ENCODE results near the gene CCR5AS.

CCR5AS gene

DNA sequence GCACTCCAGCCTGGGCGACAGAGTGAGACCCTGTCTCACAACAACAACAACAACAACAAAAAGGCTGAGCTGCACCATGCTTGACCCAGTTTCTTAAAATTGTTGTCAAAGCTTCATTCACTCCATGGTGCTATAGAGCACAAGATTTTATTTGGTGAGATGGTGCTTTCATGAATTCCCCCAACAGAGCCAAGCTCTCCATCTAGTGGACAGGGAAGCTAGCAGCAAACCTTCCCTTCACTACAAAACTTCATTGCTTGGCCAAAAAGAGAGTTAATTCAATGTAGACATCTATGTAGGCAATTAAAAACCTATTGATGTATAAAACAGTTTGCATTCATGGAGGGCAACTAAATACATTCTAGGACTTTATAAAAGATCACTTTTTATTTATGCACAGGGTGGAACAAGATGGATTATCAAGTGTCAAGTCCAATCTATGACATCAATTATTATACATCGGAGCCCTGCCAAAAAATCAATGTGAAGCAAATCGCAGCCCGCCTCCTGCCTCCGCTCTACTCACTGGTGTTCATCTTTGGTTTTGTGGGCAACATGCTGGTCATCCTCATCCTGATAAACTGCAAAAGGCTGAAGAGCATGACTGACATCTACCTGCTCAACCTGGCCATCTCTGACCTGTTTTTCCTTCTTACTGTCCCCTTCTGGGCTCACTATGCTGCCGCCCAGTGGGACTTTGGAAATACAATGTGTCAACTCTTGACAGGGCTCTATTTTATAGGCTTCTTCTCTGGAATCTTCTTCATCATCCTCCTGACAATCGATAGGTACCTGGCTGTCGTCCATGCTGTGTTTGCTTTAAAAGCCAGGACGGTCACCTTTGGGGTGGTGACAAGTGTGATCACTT, 34.1 kb downstream of the CCR5AS start:
- Mint-ChIP-seq H3K4me3 (no peak overlapping the region), H3K27me3 (ENCODE audit: insufficient read depth, low read depth) (peaks cover 4% of the 10 kb centered on the region), H3K36me3 (no peaks in the 10 kb centered on the region), H3K27ac (no peak overlapping the region), H3K4me1 (no peaks in the 10 kb centered on the region), H3K9me3 (no peaks in the 10 kb centered on the region)
- no peaks in the 10 kb centered on the region for H4K20me1 ChIP-seq (ENCODE audit: low read depth)
- no peaks in the 10 kb centered on the region for H3K36me3 ChIP-seq
- no peak for TF ChIP-seq EZH2phosphoT487 (IDR thresholded peaks at IDR 0.05)
- TF ChIP-seq, protein P1, sequence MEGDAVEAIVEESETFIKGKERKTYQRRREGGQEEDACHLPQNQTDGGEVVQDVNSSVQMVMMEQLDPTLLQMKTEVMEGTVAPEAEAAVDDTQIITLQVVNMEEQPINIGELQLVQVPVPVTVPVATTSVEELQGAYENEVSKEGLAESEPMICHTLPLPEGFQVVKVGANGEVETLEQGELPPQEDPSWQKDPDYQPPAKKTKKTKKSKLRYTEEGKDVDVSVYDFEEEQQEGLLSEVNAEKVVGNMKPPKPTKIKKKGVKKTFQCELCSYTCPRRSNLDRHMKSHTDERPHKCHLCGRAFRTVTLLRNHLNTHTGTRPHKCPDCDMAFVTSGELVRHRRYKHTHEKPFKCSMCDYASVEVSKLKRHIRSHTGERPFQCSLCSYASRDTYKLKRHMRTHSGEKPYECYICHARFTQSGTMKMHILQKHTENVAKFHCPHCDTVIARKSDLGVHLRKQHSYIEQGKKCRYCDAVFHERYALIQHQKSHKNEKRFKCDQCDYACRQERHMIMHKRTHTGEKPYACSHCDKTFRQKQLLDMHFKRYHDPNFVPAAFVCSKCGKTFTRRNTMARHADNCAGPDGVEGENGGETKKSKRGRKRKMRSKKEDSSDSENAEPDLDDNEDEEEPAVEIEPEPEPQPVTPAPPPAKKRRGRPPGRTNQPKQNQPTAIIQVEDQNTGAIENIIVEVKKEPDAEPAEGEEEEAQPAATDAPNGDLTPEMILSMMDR (IDR thresholded peaks at IDR 0.05): peak; percentile 59
- no peaks in the 10 kb centered on the region for H3K4me1 ChIP-seq
- no peak overlapping the region for H2AFZ ChIP-seq (replicated peaks)
- no peak overlapping the region for H3K9ac ChIP-seq
- no peak overlapping the region for H3K27ac ChIP-seq
- peak; percentile 30 for DNase-seq (ENCODE audit: low spot score)
- no peaks in the 10 kb centered on the region for H3K9me3 ChIP-seq (ENCODE audit: low read depth)
- H3K4me3 ChIP-seq: no peak overlapping the region
- no peaks in the 10 kb centered on the region for H3F3A ChIP-seq (ENCODE audit: low read depth)
- no peak overlapping the region for H3K4me2 ChIP-seq
- H3K79me2 ChIP-seq (ENCODE audit: low read depth): no peaks in the 10 kb centered on the region
- no peaks in the 10 kb centered on the region for H3K27me3 ChIP-seq

DNA sequence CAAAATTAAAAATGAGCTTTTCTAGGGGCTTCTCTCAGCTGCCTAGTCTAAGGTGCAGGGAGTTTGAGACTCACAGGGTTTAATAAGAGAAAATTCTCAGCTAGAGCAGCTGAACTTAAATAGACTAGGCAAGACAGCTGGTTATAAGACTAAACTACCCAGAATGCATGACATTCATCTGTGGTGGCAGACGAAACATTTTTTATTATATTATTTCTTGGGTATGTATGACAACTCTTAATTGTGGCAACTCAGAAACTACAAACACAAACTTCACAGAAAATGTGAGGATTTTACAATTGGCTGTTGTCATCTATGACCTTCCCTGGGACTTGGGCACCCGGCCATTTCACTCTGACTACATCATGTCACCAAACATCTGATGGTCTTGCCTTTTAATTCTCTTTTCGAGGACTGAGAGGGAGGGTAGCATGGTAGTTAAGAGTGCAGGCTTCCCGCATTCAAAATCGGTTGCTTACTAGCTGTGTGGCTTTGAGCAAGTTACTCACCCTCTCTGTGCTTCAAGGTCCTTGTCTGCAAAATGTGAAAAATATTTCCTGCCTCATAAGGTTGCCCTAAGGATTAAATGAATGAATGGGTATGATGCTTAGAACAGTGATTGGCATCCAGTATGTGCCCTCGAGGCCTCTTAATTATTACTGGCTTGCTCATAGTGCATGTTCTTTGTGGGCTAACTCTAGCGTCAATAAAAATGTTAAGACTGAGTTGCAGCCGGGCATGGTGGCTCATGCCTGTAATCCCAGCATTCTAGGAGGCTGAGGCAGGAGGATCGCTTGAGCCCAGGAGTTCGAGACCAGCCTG, 35.1 kb downstream of the CCR5AS start:
- H3K4me1 ChIP-seq: no peaks in the 10 kb centered on the region
- no peak overlapping the region for H3K4me3 Mint-ChIP-seq
- no peaks in the 10 kb centered on the region for H3K9me3 Mint-ChIP-seq

DNA sequence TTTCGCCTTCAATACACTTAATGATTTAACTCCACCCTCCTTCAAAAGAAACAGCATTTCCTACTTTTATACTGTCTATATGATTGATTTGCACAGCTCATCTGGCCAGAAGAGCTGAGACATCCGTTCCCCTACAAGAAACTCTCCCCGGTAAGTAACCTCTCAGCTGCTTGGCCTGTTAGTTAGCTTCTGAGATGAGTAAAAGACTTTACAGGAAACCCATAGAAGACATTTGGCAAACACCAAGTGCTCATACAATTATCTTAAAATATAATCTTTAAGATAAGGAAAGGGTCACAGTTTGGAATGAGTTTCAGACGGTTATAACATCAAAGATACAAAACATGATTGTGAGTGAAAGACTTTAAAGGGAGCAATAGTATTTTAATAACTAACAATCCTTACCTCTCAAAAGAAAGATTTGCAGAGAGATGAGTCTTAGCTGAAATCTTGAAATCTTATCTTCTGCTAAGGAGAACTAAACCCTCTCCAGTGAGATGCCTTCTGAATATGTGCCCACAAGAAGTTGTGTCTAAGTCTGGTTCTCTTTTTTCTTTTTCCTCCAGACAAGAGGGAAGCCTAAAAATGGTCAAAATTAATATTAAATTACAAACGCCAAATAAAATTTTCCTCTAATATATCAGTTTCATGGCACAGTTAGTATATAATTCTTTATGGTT, 35.9 kb downstream of the CCR5AS start, which contains the start of gene CCR5:
CCR5 (plus strand) TSS at position 108 of the 680 bp plus-strand sequence. CDS start 1,957 bp downstream, outside the sequence.
- Histone ChIP-seq H4K20me1 (ENCODE audit: low read depth) (no peaks in the 10 kb centered on the region), H3K79me2 (ENCODE audit: low read depth) (no peaks in the 10 kb centered on the region), H2AFZ (replicated peaks) (no peak within 1 kb of the TSS), H3K36me3 (no peaks in the 10 kb centered on the region), H3K9ac (no peak within 1 kb of the TSS), H3K4me1 (no peaks in the 10 kb centered on the region), H3K9me3 (ENCODE audit: low read depth) (no peaks in the 10 kb centered on the region), H3K27ac (no peak within 1 kb of the TSS), H3F3A (ENCODE audit: low read depth) (no peaks in the 10 kb centered on the region), H3K27me3 (no peaks in the 10 kb centered on the region), H3K4me3 (no peak within 1 kb of the TSS), H3K4me2 (no peak within 1 kb of the TSS)
- TF ChIP-seq EZH2phosphoT487 (IDR thresholded peaks at IDR 0.05): no peak
- no peak for TF ChIP-seq EZH2 (IDR thresholded peaks at IDR 0.05)
- TF ChIP-seq, protein P1 (IDR thresholded peaks at IDR 0.05): no peak
- H3K9me3 Mint-ChIP-seq: no peaks in the 10 kb centered on the region
- peaks cover 3% of the 10 kb centered on the region for H3K27me3 Mint-ChIP-seq (ENCODE audit: insufficient read depth, low read depth)
- no peak for DNase-seq (ENCODE audit: low spot score)
- no peaks in the 10 kb centered on the region for H3K4me1 Mint-ChIP-seq
- H3K27ac Mint-ChIP-seq: no peak within 1 kb of the TSS
- no peak within 1 kb of the TSS for H3K4me3 Mint-ChIP-seq
- H3K36me3 Mint-ChIP-seq: no peaks in the 10 kb centered on the region

More for the DNA sequence above, 35.1 kb downstream of the CCR5AS start:
- Histone ChIP-seq H3F3A (ENCODE audit: low read depth) (no peaks in the 10 kb centered on the region), H3K36me3 (no peaks in the 10 kb centered on the region), H3K79me2 (ENCODE audit: low read depth) (no peaks in the 10 kb centered on the region), H3K4me3 (no peak overlapping the region), H3K27ac (no peak overlapping the region), H3K4me2 (no peak overlapping the region), H3K27me3 (no peaks in the 10 kb centered on the region), H3K9me3 (ENCODE audit: low read depth) (no peaks in the 10 kb centered on the region), H3K9ac (no peak overlapping the region), H2AFZ (replicated peaks) (no peak overlapping the region), H4K20me1 (ENCODE audit: low read depth) (no peaks in the 10 kb centered on the region)
- DNase-seq (ENCODE audit: low spot score): no peak
- H3K27ac Mint-ChIP-seq: no peak overlapping the region
- TF ChIP-seq EZH2phosphoT487 (IDR thresholded peaks at IDR 0.05) (no peak), EZH2 (IDR thresholded peaks at IDR 0.05) (no peak)
- TF ChIP-seq, protein P1 (IDR thresholded peaks at IDR 0.05): no peak
- H3K27me3 Mint-ChIP-seq (ENCODE audit: insufficient read depth, low read depth): peaks cover under 1% of the 10 kb centered on the region
- no peaks in the 10 kb centered on the region for H3K4me1 Mint-ChIP-seq
- no peaks in the 10 kb centered on the region for H3K36me3 Mint-ChIP-seq

Measured in neural progenitor cell (in vitro differentiated cells).